OCI-LY7 (cell line): ENCODE results near the gene PPFIA2.

Experiments used
- EZH2phosphoT487 ChIP-seq: fragments of 200-600 bp; sonication (generic); IDR thresholded peaks from 2 replicates; pipeline ENCODE4 v1.6.1; 2018; ENCODE audit warnings: low read depth, borderline replicate concordance, mild to moderate bottlenecking, mixed run types, antibody characterized with exemption, low read length, moderate library complexity, mixed read lengths
- TF ChIP-seq, protein P1 (sequence below): fragments of 200-600 bp; sonication (generic); conservative IDR thresholded peaks from 2 replicates; pipeline ENCODE4 v1.5.1; 2014; ENCODE audit warnings: mild to moderate bottlenecking, antibody characterized with exemption, low read length, moderate library complexity, mixed read lengths

GRCh38 chr12:81245458-81245857, 513.7 kb downstream of the PPFIA2 start:
- TF ChIP-seq, protein P1, sequence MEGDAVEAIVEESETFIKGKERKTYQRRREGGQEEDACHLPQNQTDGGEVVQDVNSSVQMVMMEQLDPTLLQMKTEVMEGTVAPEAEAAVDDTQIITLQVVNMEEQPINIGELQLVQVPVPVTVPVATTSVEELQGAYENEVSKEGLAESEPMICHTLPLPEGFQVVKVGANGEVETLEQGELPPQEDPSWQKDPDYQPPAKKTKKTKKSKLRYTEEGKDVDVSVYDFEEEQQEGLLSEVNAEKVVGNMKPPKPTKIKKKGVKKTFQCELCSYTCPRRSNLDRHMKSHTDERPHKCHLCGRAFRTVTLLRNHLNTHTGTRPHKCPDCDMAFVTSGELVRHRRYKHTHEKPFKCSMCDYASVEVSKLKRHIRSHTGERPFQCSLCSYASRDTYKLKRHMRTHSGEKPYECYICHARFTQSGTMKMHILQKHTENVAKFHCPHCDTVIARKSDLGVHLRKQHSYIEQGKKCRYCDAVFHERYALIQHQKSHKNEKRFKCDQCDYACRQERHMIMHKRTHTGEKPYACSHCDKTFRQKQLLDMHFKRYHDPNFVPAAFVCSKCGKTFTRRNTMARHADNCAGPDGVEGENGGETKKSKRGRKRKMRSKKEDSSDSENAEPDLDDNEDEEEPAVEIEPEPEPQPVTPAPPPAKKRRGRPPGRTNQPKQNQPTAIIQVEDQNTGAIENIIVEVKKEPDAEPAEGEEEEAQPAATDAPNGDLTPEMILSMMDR, result no peak
- TF ChIP-seq EZH2phosphoT487, result no peak
